Lower leg skin (tissue), 3 donors: ENCODE data around the gene RNF215.

Experiments
- POLR2A ChIP-seq, 2 donors: fragments of 450-650 bp; IDR thresholded peaks; one replicate each; pipeline ENCODE4 v1.6.1; 2016 to 2017; ENCODE audit warnings: antibody characterized with exemption in 2 of 2, mild to moderate bottlenecking in 1 of 2, moderate library complexity in 1 of 2
- TF ChIP-seq, protein P1 (sequence below), 3 donors: fragments of 450-650 bp; IDR thresholded peaks; one replicate each; pipeline ENCODE4 v1.5.1; 2016; ENCODE audit warnings: antibody characterized with exemption in 3 of 3, mild to moderate bottlenecking in 3 of 3, moderate library complexity in 2 of 3

DNA sequence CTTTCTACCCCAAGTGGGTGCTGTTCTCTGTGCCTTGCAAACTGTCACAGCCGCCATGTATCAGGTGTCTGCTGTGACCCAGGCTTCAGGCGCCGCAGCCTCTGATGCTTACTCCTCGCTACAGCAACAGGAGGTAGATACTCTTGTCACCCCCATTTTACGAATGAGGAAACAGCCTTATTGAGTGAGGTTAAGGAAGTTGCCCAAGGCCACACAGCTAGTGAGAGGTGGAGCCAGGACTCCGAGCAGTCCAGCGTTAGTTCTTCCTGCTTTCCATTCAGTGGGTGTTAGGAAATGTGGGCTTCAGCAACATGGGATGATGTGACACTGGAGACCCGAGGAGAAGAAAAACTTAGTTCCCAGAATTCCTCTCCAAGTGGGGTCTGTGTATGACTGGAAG is 14.3 kb downstream of the RNF215 start:
- TF ChIP-seq, protein P1, sequence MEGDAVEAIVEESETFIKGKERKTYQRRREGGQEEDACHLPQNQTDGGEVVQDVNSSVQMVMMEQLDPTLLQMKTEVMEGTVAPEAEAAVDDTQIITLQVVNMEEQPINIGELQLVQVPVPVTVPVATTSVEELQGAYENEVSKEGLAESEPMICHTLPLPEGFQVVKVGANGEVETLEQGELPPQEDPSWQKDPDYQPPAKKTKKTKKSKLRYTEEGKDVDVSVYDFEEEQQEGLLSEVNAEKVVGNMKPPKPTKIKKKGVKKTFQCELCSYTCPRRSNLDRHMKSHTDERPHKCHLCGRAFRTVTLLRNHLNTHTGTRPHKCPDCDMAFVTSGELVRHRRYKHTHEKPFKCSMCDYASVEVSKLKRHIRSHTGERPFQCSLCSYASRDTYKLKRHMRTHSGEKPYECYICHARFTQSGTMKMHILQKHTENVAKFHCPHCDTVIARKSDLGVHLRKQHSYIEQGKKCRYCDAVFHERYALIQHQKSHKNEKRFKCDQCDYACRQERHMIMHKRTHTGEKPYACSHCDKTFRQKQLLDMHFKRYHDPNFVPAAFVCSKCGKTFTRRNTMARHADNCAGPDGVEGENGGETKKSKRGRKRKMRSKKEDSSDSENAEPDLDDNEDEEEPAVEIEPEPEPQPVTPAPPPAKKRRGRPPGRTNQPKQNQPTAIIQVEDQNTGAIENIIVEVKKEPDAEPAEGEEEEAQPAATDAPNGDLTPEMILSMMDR (IDR thresholded peaks at IDR 0.05): no peak
- TF ChIP-seq POLR2A (IDR thresholded peaks at IDR 0.05): no peak
